Mesothelial cell of epicardium (in vitro differentiated cells): Measurements from ENCODE around the gene TREX2. TPM values are rescaled to one million over a fixed set of nuclear protein-coding genes. Genes with fewer than 3 reads are reported as not detected.

ENCODE experiments used
- DNase-seq, 2 experiments: peaks; one replicate each; pipeline ENCODE4 v3.0.0; 2021; ENCODE audit warnings: low spot score in 2 of 2; ENCODE audit not compliant: unreplicated experiment in 2 of 2
- H3K27ac Mint-ChIP-seq: 2 replicates; pipeline ENCODE4 v1.8.0; 2021; ENCODE audit warnings: mixed read lengths
- H3K27me3 Mint-ChIP-seq: 2 replicates; pipeline ENCODE4 v1.8.0; 2021; ENCODE audit warnings: low read depth, mixed read lengths
- H3K36me3 Mint-ChIP-seq: 2 replicates; pipeline ENCODE4 v1.8.0; 2021; ENCODE audit warnings: mixed read lengths
- H3K4me1 Mint-ChIP-seq: 2 replicates; pipeline ENCODE4 v1.8.0; 2021; ENCODE audit warnings: mixed read lengths
- H3K4me3 Mint-ChIP-seq: 2 replicates; pipeline ENCODE4 v1.8.0; 2021; ENCODE audit warnings: mild to moderate bottlenecking, moderate library complexity, mixed read lengths
- H3K9me3 Mint-ChIP-seq: 2 replicates; pipeline ENCODE4 v1.8.0; 2021; ENCODE audit warnings: mixed read lengths
- total RNA-seq: library from RNA; stranded (reverse); gene quantifications from 3 replicates; pipeline ENCODE4 v1.2.1, GENCODE V29; 2021
- TF ChIP-seq, protein P1 (sequence below): fragments of 200-600 bp; sonication (generic); IDR thresholded peaks from one replicate; pipeline ENCODE4 v1.5.0; 2021; ENCODE audit warnings: antibody characterized with exemption; ENCODE audit not compliant: unreplicated experiment

TREX2 gene
- total RNA-seq, 1 donor from 2014 or later: 0.83 TPM

DNA sequence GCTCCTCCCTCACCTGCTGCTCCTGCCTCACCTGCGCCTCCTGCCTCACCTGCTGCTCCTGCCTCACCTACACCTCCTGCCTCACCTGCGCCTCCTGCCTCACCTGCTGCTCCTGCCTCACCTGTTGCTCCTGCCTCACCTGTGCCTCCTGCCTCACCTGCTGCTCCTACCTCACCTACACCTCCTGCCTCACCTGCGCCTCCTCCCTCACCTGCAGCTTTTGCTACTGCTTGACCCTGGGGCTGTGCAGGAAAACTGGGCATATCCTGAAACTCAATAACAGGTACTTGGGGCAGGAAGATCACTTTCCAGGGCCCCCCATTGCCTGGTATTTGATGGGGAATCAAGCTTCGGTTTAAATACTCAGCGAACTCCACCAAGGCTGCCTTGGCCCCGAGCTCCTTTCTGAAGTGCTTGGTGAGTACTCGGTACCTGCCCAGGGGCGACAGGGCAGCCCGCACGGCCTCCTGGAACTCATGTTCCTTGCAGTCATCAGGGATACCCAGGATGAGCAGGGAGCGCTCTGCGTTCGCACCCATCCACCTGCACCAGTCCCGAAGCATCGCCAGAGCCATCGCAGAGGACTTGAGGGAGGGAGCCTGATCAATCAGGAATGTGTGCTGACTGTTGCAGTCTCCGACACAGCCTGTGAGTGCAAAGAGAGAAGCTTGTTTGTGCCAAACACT lies 47.4 kb downstream of the TREX2 start:
- Mint-ChIP-seq H3K9me3 (peaks cover 28% of the 10 kb centered on the region), H3K4me3 (no peak overlapping the region), H3K27ac (no peak overlapping the region), H3K36me3 (peaks cover 3% of the 10 kb centered on the region), H3K4me1 (peaks cover 4% of the 10 kb centered on the region), H3K27me3 (peaks cover 12% of the 10 kb centered on the region)
- TF ChIP-seq, protein P1, sequence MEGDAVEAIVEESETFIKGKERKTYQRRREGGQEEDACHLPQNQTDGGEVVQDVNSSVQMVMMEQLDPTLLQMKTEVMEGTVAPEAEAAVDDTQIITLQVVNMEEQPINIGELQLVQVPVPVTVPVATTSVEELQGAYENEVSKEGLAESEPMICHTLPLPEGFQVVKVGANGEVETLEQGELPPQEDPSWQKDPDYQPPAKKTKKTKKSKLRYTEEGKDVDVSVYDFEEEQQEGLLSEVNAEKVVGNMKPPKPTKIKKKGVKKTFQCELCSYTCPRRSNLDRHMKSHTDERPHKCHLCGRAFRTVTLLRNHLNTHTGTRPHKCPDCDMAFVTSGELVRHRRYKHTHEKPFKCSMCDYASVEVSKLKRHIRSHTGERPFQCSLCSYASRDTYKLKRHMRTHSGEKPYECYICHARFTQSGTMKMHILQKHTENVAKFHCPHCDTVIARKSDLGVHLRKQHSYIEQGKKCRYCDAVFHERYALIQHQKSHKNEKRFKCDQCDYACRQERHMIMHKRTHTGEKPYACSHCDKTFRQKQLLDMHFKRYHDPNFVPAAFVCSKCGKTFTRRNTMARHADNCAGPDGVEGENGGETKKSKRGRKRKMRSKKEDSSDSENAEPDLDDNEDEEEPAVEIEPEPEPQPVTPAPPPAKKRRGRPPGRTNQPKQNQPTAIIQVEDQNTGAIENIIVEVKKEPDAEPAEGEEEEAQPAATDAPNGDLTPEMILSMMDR: no peak
- no peak for DNase-seq

DNA sequence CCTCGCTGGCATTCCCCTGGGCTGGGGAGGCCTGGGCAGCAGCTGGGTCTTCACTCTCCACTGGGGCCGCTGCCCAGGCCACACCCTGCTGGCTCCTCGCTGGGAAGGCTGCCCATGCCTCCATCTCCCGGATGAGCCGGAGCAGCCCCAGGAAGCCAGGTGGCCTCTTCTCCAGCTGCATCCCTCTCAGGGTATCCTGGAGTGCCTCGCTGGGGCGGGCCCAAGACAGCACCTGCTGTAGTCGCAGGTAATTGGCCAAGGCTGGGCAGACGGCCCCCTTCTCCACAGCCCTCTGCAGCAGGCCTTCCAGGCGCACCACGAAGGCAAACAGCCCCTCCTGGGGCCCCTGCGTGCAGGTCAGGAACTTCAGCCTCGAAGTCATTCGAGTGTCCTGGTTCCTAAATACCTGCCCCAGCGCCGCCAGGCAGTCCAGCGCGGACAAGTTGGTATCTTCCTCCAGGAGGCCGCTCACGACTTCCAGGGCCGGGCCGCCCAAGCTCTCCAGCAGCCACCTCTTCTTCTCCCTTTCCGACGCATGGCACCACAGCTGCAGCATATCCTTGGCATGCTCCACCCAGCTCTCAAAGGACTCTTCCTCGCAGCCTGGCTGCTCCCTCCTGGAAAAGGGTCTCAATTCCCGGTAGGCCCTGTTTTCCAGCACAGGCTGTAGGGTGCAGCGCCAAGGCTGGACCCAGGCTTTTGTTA lies 48.4 kb downstream of the TREX2 start:
- Mint-ChIP-seq H3K4me1 (peaks cover 4% of the 10 kb centered on the region), H3K36me3 (peaks cover 3% of the 10 kb centered on the region), H3K27me3 (peaks cover 8% of the 10 kb centered on the region), H3K4me3 (no peak overlapping the region), H3K9me3 (peaks cover 20% of the 10 kb centered on the region), H3K27ac (no peak overlapping the region)
- DNase-seq: no peak
- TF ChIP-seq, protein P1: no peak

DNA sequence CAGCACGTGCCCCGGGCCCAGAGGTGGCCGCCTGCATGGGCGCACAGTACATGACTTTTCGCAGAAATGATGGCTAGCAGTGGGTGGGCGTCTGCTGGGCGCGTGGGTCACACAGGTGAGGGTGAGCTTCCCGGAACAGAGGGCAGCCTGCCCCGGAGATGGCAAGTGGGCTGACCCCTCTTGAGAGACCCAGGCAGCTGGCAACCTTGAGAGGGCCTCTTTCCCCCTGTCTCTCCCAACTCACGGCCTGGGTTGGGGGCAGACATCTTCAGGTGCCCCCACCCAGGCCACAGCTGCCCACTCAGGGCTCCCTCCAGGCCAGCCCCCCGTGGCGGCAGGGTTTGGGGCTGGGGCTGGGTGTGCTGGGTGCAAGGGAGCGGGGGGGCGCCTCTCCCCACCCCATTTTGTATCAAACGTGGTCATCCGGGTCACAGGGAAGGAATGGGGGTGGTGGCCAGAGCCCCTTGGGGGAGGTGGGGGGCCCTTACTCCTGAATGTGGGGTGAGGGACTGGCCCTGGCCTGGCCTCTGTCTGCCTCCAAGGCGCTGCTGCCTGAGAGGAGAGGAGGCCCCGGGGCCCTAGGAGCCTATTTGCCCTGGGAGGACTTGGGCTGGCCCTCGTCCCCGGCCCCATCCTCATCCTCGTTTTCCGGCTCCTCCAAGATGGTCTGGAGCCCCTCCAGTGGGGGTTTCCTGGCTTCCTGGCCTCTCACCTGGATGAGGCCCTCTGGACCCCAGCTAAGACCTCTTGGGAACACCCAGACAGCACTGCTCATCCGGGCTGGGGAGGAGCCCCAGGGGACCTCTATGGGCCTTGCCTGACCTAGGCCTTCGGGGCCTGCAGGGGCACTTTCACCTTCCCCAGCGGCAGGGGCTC lies 49.3 kb downstream of the TREX2 start:
- no peaks in the 10 kb centered on the region for H3K36me3 Mint-ChIP-seq
- TF ChIP-seq, protein P1: no peak
- peaks cover 15% of the 10 kb centered on the region for H3K9me3 Mint-ChIP-seq

DNA sequence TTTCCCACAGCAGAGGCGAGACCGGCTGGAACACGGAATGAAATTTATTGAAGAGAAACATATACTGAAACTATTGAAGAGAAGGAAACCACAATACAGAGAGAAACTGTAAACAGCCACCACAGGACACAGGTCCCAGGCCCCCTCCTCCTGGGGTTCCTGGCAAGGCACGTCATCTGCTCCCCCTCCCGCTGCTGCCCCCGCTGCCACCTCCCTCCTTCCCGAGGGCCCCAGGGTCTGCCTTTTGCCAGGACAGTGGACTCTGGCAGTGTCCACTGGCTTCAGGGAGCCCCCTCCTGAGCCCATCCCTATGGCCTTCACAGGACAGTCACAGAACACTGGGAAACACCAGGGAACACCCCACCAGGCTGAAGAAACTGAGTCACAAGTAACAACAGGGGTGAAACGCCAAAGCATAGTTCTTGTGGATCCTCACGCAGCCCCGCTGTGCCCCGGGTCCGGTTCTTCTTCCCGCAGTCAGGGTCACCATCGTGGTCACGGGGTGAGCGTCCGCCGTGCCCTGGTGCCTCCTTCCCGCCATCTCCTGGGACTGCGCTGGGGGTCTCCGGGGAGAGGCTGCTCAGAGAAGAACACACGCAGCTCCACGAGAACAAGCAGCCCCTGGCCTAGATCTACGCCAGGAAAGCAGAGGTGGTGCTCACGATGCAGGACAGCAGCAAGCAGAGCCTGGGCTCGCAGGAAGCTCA lies 50.1 kb downstream of the TREX2 start:
- Mint-ChIP-seq H3K27ac (no peak overlapping the region), H3K27me3 (peaks cover 4% of the 10 kb centered on the region), H3K4me1 (peaks cover 4% of the 10 kb centered on the region), H3K9me3 (peaks cover 9% of the 10 kb centered on the region), H3K4me3 (no peak overlapping the region), H3K36me3 (no peaks in the 10 kb centered on the region)
- TF ChIP-seq, protein P1: no peak
- DNase-seq: no peak

More for the DNA sequence above, 49.3 kb downstream of the TREX2 start:
- Mint-ChIP-seq H3K27me3 (peaks cover 4% of the 10 kb centered on the region), H3K4me3 (no peak overlapping the region), H3K4me1 (peaks cover 4% of the 10 kb centered on the region), H3K27ac (no peak overlapping the region)
- DNase-seq: no peak

DNA sequence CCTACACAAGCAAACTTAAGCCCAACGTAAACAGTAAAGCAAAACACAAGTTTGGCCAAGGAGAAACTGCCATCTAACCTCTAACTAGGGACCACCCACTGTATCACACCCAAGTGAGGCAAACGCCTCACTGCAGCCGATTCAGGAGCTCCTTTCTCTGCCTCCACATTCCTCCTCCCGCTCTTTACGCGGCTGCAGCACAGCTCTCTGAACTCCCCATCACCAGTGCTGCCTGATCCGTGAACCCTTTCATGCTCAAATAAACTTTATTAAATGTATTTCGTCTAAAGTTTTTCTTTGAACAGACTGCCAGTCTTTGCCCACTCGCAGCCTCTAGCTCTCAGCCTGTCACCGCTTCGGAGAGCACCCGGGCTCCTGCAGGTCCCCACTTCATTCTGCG lies 51.2 kb downstream of the TREX2 start:
- Mint-ChIP-seq H3K27me3 (peaks cover 4% of the 10 kb centered on the region), H3K27ac (no peak overlapping the region), H3K36me3 (no peaks in the 10 kb centered on the region), H3K4me1 (peaks cover 4% of the 10 kb centered on the region), H3K9me3 (peaks cover 9% of the 10 kb centered on the region), H3K4me3 (no peak overlapping the region)
- TF ChIP-seq, protein P1: no peak
- DNase-seq: no peak
